Measurements from ENCODE around the gene PRORP. TPM values are rescaled to one million over a fixed set of nuclear protein-coding genes. Genes with fewer than 3 reads are reported as not detected.

PRORP gene
- total and polyA plus RNA-seq, 9 of the 15 experiments (the other 6 are each of a cell fraction or from before 2014, with no cell fraction given), result 21.9 to 48.7 (median 36.5) TPM

GRCh38 chr14:35147711-35148110 is 25.4 kb downstream of the PRORP start:
- intact Hi-C loops (cut with micrococcal nuclease) (no loop called here), in situ Hi-C loops (cut with MboI) (loop anchor here (10.0 kb wide), 1 partner anchor 537 kb away; no protein-coding TSS in a partner anchor)
- TF ChIP-seq CC2D1A (IDR thresholded peaks at IDR 0.05) (no peak), BDP1 (IDR thresholded peaks at IDR 0.05; ENCODE audit: insufficient read depth, insufficient read length) (no peak), MIER1 (IDR thresholded peaks at IDR 0.05; ENCODE audit: low read depth) (no peak), PYGO2 (tag; IDR thresholded peaks at IDR 0.05) (no peak), STAT5B (CRISPR knock-in tag; IDR thresholded peaks at IDR 0.05) (no peak), CREB1 (IDR thresholded peaks at IDR 0.05) (no peak), CREB1 (CRISPR knock-in tag; IDR thresholded peaks at IDR 0.05) (no peak), RBM14 (IDR thresholded peaks at IDR 0.05; ENCODE audit: borderline replicate concordance, insufficient read depth, low read depth, low read length) (no peak), SMC3 (conservative IDR thresholded peaks at IDR 0.05; ENCODE audit: insufficient read depth, low read depth, low read length) (no peak), ZNF347 (CRISPR knock-in tag; IDR thresholded peaks at IDR 0.05; ENCODE audit: low read depth) (no peak), MXI1 (IDR thresholded peaks at IDR 0.05; ENCODE audit: low read depth, low read length) (no peak)
- H3K9me3 ChIP-seq (replicated peaks; ENCODE audit: control insufficient read depth, insufficient read depth, low read depth, low read length), result no peaks in the 10 kb centered on the region
- DNase-seq (ENCODE audit: extremely low read depth in 1 of 4, low spot score in 3 of 4) (no peak), FAIRE-seq (no peak), ATAC-seq (no peak)
- H3K9ac ChIP-seq (ENCODE audit: insufficient read depth in 1 of 2, low read depth in 2 of 2, low read length in 2 of 2), result no peak overlapping the region
- H3K4me1 ChIP-seq (replicated peaks in 1 of 2; ENCODE audit: control insufficient read depth in 2 of 2, insufficient read depth in 2 of 2, low read length in 2 of 2), result no peaks in the 10 kb centered on the region
- H3K9me1 ChIP-seq (ENCODE audit: control insufficient read depth, insufficient read depth, low read length), result no peaks in the 10 kb centered on the region
- no TSS peak for BruUV-seq (replicated peaks)
- H4K20me1 ChIP-seq (replicated peaks; ENCODE audit: control insufficient read depth, insufficient read depth, low read length), result no peaks in the 10 kb centered on the region
- no peaks in the 10 kb centered on the region for H3K79me2 ChIP-seq (ENCODE audit: control insufficient read depth, insufficient read depth, low read length)
- 62% methylated on average over 3 of the region's 3 CpGs for WGBS (ENCODE audit: insufficient coverage, low coverage, missing lambda C conversion rate)
- H3K4me3 ChIP-seq, result no peak overlapping the region
- H2AFZ ChIP-seq (ENCODE audit: low read depth, low read length), result no peak overlapping the region
- CTCF ChIA-PET (ENCODE audit: low intra/inter-chr PET ratio), result no interaction called here
- H3K27ac ChIP-seq (ENCODE audit: extremely low read depth, low read depth, low read length), result no peak overlapping the region
- no peaks in the 10 kb centered on the region for H3K27me3 ChIP-seq (ENCODE audit: control insufficient read depth in 2 of 2, insufficient read depth in 2 of 2, low read length in 2 of 2)
- POLR2A ChIA-PET, result no interaction called here
- H3K36me3 ChIP-seq (ENCODE audit: control insufficient read depth, insufficient read depth, low read length), result peaks cover 11% of the 10 kb centered on the region; the same call in 2 of the 3 replicates
- no peak overlapping the region for H3K4me2 ChIP-seq (ENCODE audit: insufficient read depth, low read length)
